ENCODE results near the gene CLNS1A.
"Not testable (repeated sequence)": the region's sequence is repeated elsewhere in the genome, so short reads cannot be mapped to it uniquely, and the experiment has no call there.

The CLNS1A gene

DNA sequence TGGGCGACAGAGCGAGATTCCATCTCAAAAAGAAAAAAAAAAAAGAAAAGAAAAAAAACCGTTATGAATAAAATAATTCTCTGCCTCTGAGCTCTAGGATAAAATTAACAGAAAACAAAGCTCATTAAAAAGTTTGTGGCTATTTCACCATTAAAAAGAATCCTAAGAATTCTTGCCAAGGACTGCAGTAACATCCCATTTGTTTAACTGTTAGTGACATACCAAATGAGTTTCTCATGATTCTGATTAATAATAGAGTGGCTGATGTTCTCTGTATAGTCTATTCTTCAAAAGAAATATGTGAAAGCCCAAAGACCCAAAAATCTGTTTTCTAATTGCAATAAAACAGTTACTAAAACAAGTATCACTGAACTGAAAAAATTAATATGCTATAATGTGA lies 19.7 kb downstream of the CLNS1A start:
- DNase-seq, result no peak

DNA sequence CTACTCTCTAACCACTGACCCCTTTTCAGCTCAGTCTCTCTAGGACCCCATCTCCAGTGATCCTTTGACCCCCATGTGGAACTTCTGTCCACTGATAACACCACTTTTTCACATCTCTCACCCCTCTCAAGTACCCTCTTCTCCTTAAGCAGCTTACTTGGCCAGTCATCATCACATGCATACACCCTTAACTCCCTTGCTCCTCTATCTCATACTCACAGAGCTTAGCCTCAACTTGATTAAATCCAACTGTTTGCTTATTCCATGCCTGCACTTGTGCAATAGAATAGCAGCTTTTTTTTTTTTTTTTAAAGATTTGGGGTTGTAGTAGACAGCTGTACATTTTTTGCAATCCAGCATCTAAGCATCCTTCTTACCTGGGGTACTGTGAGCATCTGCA lies 25.7 kb downstream of the CLNS1A start:
- DNase-seq, result no peak

DNA sequence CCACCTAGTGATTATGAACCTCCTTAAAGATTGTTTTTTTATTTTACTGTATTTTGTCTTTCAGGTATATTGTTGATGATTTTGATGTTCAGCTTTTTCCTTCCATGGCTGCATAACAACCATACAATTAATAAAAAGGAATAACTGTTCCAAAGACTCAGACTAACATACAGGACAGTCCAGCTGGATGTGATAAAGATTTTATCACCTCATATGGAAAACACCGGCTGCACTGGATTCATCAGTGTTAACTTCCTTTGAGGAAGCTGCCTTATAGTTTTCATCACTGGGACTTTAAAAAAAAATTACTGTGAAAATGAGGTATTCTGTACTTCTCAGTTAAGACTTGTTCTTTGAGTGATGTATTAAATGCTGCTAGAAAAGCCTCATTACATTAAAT lies 28.4 kb downstream of the CLNS1A start:
- no peak for DNase-seq

DNA sequence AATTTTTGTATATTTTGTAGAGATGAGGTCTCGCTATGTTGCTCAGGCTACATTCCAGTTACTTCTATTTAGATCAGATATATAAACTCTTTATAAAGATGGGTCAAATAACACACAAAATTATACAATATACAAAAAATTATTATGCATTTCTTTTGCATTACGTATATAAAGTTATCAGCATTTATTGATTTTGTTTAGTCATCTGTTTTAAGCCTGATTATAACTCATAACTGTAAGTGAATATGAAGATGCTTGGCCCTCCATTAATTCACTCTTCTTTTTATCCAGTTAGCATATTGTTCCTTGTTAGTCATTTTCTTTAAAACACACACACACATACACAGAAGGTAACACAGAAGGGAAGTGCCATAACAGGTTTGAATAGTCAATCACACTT lies 33.3 kb downstream of the CLNS1A start:
- DNase-seq, result no peak

DNA sequence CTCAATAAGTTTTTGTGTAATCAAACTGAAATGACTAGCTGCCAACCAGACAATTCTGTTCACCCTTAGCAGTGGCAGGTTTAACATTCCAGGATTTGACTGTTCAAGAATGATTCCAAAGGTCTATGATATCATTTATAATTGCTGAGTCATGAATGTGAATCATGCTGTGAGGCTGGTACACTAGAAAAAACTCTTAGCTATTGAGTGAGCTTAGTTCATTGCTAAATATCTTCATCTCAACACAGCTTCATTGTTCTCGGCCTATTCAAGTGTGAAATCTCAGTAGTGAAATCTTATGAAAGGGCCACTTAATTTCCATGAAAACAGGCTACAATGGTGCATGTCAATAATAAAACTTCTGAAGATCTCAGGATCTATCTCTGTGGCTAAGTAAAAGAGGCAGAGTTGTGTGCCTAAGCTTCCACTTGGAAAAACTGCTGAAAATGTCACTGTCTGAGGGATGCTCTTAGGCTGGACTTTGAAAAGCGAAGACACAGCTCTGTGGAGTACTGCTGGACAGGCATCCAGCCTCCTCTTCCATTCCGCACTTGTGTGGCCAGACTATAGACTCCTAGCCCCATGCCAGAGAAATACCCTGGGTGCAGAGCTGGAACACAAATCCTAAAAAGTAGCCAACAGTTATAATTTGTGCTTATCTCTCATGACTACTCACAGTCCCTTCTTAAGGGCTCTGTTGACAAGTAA lies 35.1 kb downstream of the CLNS1A start:
- DNase-seq, result peak; percentile 17

DNA sequence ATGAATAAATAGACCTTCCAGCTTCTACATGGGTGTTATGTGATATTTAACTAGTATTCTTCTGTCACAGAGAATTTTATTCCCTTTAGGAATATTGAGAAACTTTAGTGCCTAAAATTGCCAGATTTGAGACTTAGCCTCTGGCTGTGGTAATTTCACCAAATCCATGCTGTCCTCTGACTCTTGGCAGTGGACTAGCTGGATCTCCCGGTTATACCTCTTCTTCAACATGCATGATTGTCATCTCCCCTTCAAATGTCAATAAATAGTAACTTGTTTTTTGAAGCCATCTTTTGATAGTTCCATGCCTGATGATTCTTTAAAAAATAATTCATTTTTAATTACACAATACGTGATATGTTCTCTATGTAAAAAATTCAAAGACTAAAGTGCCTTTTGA lies 39.4 kb downstream of the CLNS1A start:
- DNase-seq, result no peak

DNA sequence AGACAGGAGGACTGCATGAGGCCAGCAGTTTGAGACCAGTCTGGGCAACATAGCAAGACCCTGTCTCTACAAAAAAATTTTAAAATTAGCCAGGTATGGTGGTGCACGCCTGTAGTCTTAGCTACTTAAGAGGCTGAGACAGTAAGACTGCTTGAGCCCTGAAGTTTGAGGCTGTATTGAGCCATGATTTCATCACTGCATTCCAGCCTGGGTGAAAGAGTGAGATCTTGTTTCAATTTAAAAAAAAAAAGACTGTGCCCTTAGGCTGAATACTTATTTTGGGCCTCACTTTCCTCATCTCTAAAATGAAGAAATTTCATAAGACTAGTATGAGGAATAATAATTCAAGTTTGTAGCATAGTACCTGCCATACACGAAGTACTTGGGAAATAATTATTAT lies 41.0 kb downstream of the CLNS1A start:
- DNase-seq, result no peak

DNA sequence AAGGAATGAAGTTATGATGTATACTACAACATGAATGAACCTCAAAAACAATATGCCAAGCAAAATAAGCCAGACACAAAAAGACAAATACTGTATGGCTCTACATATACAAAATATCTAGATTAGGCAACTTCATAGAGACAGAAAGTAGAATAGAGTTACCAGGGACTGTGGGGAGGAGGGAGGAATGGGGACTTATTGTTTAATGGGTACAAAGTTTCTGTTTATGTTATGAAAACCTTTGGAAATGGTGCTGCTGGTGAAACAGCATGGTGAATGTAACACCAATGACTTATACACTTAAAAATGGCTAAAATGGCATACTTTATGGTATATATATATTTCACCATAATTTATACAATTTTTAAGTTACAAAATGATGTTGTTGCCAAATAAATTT lies 43.7 kb downstream of the CLNS1A start:
- DNase-seq, result no peak

DNA sequence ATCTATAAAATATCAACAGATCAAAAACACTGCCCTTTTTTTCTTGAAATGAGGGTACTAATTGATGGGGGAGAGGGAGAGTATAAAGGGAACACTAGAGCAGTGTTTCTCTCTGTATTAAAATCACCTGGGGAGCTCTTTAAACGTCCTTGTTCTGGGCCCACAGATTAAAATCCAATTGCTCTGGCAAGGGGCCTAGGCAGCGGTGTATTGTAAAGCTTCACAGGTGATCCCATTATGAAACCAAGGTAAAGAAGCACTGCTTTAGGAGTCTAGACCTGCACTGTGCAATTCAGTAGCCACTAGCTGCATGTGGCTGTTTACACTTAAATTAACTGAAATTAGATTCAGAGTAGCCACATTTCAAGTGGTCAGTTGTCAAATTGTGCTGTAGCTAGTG lies 44.9 kb downstream of the CLNS1A start:
- no peak for DNase-seq

DNA sequence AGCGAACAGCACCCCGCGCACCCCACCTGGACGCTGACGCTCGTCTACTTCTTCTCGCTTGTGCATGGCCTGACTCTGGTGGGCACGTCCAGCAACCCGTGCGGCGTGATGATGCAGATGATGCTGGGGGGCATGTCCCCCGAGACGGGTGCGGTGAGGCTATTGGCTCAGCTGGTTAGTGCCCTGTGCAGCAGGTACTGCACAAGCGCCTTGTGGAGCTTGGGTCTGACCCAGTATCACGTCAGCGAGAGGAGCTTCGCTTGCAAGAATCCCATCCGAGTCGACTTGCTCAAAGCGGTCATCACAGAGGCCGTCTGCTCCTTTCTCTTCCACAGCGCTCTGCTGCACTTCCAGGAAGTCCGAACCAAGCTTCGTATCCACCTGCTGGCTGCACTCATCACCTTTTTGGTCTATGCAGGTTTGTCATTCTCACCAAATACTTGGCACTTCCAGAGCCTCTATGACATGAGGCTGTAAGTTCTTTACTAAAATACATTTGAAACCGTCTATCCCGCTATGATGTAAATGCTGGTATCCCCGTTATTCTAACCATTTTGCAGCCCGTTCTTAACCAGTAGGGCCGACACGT lies 47.3 kb downstream of the CLNS1A start:
- peak; percentile 68 for DNase-seq

DNA sequence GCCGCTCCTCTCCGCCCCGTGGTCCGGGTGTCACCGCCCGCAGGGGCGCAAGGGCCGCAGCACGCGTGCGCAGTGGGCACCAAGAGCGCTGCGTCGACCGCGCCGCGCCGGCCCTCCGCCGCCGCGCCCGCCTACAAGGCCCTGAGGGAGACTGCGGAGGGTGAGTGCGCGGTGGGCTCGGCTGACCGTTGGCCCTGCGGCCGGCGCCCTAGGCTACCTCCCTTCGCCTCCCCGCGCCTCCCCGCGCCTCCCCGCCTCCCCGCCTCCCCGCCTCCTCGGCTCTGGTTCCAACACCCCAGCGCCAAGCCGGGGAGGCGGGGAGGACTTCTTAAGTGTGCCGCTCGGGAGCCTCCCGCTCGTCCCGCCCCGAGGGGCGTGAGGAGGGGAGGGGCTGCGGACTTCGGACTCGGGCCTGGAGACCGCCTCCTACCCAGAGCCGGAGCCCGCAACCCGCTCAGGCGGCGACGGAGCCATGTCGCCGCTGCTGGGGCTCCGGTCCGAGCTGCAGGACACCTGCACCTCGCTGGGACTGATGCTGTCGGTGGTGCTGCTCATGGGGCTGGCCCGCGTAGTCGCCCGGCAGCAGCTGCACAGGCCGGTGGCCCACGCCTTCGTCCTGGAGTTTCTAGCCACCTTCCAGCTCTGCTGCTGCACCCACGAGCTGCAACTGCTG lies 47.9 kb downstream of the CLNS1A start, which contains the start of gene AQP11:
TSS of gene AQP11 (plus strand) at position 433 of the 673 bp plus-strand sequence. CDS start at position 473, 40 bp downstream.
- DNase-seq, result peak; percentile 86

DNA sequence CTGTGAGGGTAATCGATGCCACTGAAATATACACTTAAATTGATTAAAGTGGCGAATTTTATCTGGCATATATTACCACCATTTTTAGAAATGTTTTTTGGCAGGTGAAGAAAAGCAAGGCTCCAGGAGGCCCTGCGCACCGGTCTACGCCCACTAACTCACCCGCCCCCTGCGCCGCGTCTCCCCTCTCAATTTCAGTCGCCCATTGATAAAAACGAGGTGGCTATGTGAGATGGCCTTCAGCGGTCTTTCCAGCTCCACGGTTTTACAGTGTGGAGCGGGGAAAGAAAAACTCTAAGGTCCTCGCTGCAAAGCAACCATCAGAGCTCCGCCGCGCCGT lies 48.4 kb downstream of the CLNS1A start:
- DNase-seq, result no peak

DNA sequence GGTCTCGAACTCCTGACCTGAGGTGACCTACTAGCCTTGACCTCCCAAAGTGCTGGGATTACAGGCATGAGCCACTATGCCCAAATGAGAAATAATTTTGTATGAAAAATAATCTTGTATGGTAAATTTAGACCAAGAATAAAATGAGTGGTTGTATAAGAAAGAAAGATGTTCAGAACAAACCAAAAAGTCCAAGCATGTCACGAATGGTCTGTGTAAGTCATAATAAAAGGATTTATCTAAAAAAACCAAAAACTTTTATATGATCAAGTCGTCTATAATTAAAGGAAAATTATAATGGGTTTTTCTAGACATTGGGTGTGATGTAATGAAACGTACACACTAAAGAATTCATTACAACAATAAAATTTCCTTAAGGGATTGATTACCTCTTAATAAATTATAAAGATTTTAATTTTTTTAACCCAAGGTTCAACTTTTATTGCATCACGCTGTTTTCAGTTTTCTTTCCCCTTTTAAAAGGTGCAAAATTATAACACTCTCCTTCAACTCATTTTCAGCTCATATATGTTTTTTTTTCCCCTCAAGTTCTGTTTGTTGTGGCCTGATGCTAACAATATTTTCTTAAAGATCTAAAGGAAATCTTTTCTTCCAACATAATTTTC lies 56.8 kb downstream of the CLNS1A start:
- no peak for DNase-seq

DNA sequence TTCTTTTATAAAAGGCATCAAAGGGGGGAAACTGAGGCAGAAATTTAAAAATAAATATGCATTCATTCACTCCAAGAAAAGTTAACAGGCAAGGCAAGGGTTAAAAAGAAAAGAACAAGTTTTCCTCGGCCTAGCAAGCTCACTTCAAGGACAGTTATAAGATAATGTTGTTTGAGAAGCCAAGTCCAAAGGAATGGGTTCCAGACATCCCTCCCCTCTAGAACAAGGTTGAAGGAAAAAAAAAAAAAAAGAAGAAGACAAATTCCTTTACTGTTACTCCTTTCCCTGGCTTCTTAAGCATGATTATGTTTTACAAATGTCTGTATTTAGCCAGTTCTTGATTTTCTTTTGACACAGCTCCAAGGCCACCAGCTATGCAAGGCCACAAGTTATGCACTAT lies 62.2 kb downstream of the CLNS1A start:
- not testable (repeated sequence) for DNase-seq

DNA sequence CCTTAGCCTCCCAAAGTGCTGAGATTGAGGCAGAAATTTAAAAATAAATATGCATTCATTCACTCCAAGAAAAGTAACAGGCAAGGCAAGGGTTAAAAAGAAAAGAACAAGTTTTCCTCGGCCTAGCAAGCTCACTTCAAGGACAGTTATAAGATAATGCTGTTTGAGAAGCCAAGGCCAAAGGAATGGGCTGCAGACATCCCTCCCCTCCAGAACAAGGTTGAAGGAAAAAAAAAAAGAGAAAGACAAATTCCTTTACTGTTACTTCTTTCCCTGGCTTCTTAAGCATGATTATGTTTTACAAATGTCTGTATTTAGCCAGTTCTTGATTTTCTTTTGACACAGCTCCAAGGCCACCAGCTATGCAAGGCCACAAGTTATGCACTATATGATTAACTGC lies 66.7 kb downstream of the CLNS1A start:
- not testable (repeated sequence) for DNase-seq

DNA sequence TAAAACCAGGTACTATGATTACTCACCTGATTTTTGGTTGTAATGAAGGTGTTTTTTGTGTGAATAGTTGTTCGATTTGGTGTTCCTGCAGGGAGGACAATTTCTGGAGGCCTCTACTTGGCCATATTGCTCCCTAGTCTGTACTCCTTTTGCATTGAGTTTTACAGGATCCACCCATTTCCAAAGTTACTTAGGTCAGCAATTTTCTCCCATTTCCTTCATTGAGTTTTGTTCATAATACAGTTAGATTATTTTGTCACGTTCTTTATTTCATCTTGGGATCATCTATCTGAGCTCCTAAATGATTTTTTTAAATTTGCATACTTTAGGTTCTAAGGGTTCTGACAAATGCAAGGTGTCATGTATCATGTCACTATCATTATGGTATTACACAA lies 67.9 kb downstream of the CLNS1A start:
- no peak for DNase-seq

DNA sequence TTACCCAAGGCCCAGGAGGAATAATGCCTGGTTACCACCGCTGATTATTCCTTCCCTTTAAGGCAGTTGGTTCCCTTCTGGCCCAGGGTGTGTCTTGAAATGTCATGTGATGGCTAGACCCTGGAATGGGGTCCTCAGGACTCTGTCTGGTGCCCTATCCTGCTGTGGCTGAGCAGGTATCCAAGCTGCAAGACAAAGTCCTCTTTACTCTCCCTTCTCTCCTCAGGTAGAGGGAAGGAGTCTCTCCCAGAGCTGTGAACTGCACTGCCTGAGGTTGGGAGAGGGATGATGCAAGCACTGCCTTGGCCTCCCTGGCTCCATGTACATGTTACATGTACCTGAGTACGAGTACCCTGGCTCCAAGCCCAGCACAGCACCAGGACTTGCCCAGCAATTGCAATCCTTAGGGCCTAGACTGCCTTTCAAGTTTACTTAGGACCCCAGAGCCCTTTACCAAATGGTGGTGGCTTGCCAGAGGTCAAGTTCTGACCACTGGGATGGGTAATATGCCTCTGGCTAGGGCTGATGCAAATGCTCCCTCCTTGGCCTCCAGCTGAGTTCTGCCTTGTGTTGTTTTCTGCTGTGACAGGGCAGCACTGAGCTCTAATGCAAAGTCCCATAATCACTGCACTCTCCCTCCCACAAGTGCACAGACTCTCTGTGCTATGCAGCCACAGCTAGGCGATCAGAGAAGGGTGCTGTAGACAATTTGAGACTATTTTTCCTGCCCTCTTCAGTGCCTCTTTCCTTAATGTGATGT lies 68.5 kb downstream of the CLNS1A start:
- no peak for DNase-seq

DNA sequence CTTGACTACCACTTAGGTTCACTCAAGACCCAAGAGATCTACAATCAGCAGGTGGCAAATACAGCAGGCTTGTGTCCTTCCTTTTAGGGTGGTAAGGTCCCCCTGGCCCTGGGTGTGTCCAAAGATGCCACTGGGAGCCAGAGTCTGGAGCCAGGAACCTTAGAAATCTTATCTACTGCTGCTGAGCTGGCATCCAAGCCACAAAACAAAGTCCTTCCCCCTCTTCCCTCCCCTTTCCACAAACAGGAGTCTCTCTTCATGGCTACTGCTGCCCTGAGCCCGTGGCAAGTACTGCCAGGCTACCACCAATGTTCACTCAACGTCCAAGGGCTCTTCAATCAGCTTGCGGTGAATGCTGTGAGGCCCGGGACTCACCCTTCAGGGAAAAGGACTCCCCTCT lies 69.3 kb downstream of the CLNS1A start:
- no peak for DNase-seq
